Spleen (tissue), 11 donors: ENCODE results near the gene PDGFD. TPM values are rescaled to one million over a fixed set of nuclear protein-coding genes. Genes with fewer than 3 reads are reported as not detected.

Experiments used
- DNase-seq: peaks from one replicate; pipeline ENCODE4 v3.0.0-alpha.2; 2020
- H3K27ac ChIP-seq, 8 donors: fragments of 200-600 bp; sonication (generic) in 7 of 8; 1 replicate in 4 of 8; 2 replicates in 4 of 8; pipeline versions ENCODE4 v1.5.0 to v1.8.0; 2016 to 2021; ENCODE audit warnings: inconsistent platforms in 4 of 8, mild to moderate bottlenecking in 4 of 8, moderate library complexity in 1 of 8
- H3K27me3 ChIP-seq, 7 donors: fragments of 200-600 bp; sonication (generic) in 6 of 7; replicated peaks in 1 of 7; 1 replicate in 4 of 7; 2 replicates in 3 of 7; pipeline versions ENCODE4 v1.5.0 to v1.8.0; 2016 to 2021; ENCODE audit warnings: inconsistent platforms in 3 of 7, mild to moderate bottlenecking in 1 of 7
- H3K36me3 ChIP-seq, 6 donors: fragments of 200-600 bp; sonication (generic) in 5 of 6; 1 replicate in 4 of 6; 2 replicates in 2 of 6; pipeline versions ENCODE4 v1.5.0 to v1.8.0; 2016 to 2021; ENCODE audit warnings: inconsistent platforms in 2 of 6
- H3K4me1 ChIP-seq, 6 donors: fragments of 200-600 bp; sonication (generic) in 5 of 6; 1 replicate in 3 of 6; 2 replicates in 3 of 6; pipeline versions ENCODE4 v1.5.0 to v1.8.0; 2016 to 2021; ENCODE audit warnings: inconsistent platforms in 3 of 6
- H3K4me3 ChIP-seq, 8 donors: fragments of 200-600 bp; sonication (generic) in 7 of 8; 1 replicate in 4 of 8; 2 replicates in 4 of 8; pipeline versions ENCODE4 v1.5.0 to v1.8.0; 2016 to 2021; ENCODE audit warnings: inconsistent platforms in 4 of 8, mild to moderate bottlenecking in 4 of 8, moderate library complexity in 2 of 8
- H3K9me3 ChIP-seq, 8 donors: fragments of 200-600 bp; sonication (generic) in 7 of 8; 1 replicate in 4 of 8; 2 replicates in 4 of 8; pipeline versions ENCODE4 v1.5.0 to v1.8.0; 2016 to 2021; ENCODE audit warnings: inconsistent platforms in 4 of 8
- CTCF ChIP-seq, 11 experiments: fragments of 200-600 bp in 7 of 11; fragments of 450-650 bp in 4 of 11; sonication (generic) in 4 of 11; IDR thresholded peaks in 8 of 11; conservative IDR thresholded peaks in 3 of 11; 1 replicate in 7 of 11; 2 replicates in 4 of 11; pipeline versions ENCODE4 v1.4.0 to v1.8.0; 2016 to 2021; ENCODE audit warnings: antibody characterized with exemption in 11 of 11, inconsistent platforms in 4 of 11, mild to moderate bottlenecking in 1 of 11
- POLR2A ChIP-seq, 3 donors: fragments of 450-650 bp; IDR thresholded peaks; one replicate each; pipeline ENCODE4 v1.5.1; 2017; ENCODE audit warnings: antibody characterized with exemption in 3 of 3, mild to moderate bottlenecking in 1 of 3
- POLR2AphosphoS5 ChIP-seq, 3 donors: sonication (generic); formaldehyde crosslinking; IDR thresholded peaks; one replicate each; pipeline ENCODE4 v1.5.1; 2017; ENCODE audit warnings: antibody characterized with exemption in 3 of 3
- WGBS, 5 donors: extraction: QIAGEN DNeasy Blood & Tissue Kit in 3 of 5; methylation state at CpG; one replicate each; pipeline versions ENCODE4 v1.1.5 to v1.1.7; 2013 to 2018; 5-methylcytosine and 5-hydroxymethylcytosine counted together
- intact Hi-C: fragments of 100-400 bp; cut with DNase I; formaldehyde crosslinking; loops from one replicate; pipeline ENCODE4 v1.15.0; 2023; ENCODE audit warnings: low total_unique reads
- polyA plus RNA-seq, 3 donors: library from polyadenylated mRNA; stranded (reverse); fragments of 200-250 nt; gene quantifications; one replicate each; pipeline ENCODE4 v1.2.1, GENCODE V29; 2013
- total RNA-seq, 7 donors: library from RNA; depleted of rRNA in 3 of 7; stranded (reverse); fragments of >200 nt in 3 of 7; fragmentation: NEBNext Ultra II Directional in 4 of 7; extraction: Animal tissue kit (Norgen Biotek cat#: 25700) in 4 of 7; gene quantifications; one replicate each; pipeline versions ENCODE4 v1.1.0 to v1.2.1, GENCODE V29; 2016 to 2021
- donor health status: healthy with polysubstance abuse.
- donor health status: DM: no; HTN: no; CAD: no; lungs with moderate emphysema.
- donor health status: DM: no; HTN: no; CAD: no.
- donor health status: Bipolar disorder and iron deficiency.
- donor health status: healthy.
- donor health status: DM: no; HTN: no; CAD: no.
- donor health status: DM: yes; HTN: yes; CAD: no.

PDGFD gene
- total and polyA plus RNA-seq, 10 donors: 0.43 to 7.1 (median 3.4) TPM

DNA sequence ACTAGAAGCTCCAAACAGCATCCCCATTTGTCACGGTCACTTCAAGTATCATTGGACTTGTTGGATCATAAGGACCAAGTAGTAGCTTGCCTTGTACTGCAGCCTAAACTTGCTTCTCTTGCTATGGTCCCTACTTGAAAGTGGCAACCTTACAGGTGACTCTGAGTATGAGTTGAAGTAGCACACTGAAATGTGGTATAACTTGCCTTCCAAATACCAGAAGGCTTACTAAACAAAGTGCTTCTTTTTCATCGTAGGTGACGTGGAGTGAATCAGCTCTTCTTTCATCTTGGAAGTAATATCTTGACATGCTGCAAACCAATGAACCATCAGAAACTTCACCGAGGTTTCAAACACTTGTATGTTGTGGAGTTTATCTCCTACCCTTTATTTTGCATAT, 296.5 kb downstream of the PDGFD start:
- DNase-seq: no peak
- WGBS, 5 donors: 85 to 97% (median 92%) methylated on average over 4 of the region's 4 CpGs
- TF ChIP-seq POLR2AphosphoS5 (IDR thresholded peaks at IDR 0.05) (no peak), POLR2A (IDR thresholded peaks at IDR 0.05) (no peak), CTCF (IDR thresholded peaks at IDR 0.05 in 8 of 11, conservative IDR thresholded peaks at IDR 0.05 in 3 of 11) (no peak)
- Histone ChIP-seq H3K27ac (no peak overlapping the region), H3K9me3 (no peaks in the 10 kb centered on the region), H3K36me3 (no peaks in the 10 kb centered on the region), H3K4me3 (no peak overlapping the region), H3K4me1 (no peaks in the 10 kb centered on the region), H3K27me3 (no peaks in the 10 kb centered on the region)
- intact Hi-C loops: no loop called here

GRCh38 chr11:103863497-103863896, 300.4 kb downstream of the PDGFD start:
- TF ChIP-seq POLR2A (IDR thresholded peaks at IDR 0.05) (no peak), POLR2AphosphoS5 (IDR thresholded peaks at IDR 0.05) (no peak), CTCF (IDR thresholded peaks at IDR 0.05 in 8 of 11, conservative IDR thresholded peaks at IDR 0.05 in 3 of 11) (no peak)
- intact Hi-C loops: no loop called here
- H3K4me3 ChIP-seq: no peak overlapping the region
- H3K9me3 ChIP-seq: no peaks in the 10 kb centered on the region
- no peaks in the 10 kb centered on the region for H3K27me3 ChIP-seq
- no peak overlapping the region for H3K27ac ChIP-seq
- 91 to 95% (median 93%) methylated on average over 3 of the region's 3 CpGs for WGBS, 5 donors
- no peaks in the 10 kb centered on the region for H3K4me1 ChIP-seq
- DNase-seq: no peak
- no peaks in the 10 kb centered on the region for H3K36me3 ChIP-seq

GRCh38 chr11:103862802-103863174, 301.2 kb downstream of the PDGFD start:
- intact Hi-C loops: no loop called here
- no peak for DNase-seq

More at GRCh38 chr11:103862802-103863174, 301.2 kb downstream of the PDGFD start:
- Histone ChIP-seq H3K36me3 (no peaks in the 10 kb centered on the region), H3K4me3 (no peak overlapping the region), H3K4me1 (no peaks in the 10 kb centered on the region), H3K27me3 (no peaks in the 10 kb centered on the region), H3K27ac (no peak overlapping the region), H3K9me3 (no peaks in the 10 kb centered on the region)
- TF ChIP-seq POLR2A (IDR thresholded peaks at IDR 0.05) (no peak), POLR2AphosphoS5 (IDR thresholded peaks at IDR 0.05) (no peak), CTCF (IDR thresholded peaks at IDR 0.05 in 8 of 11, conservative IDR thresholded peaks at IDR 0.05 in 3 of 11) (no peak)
- WGBS, 5 donors: 81 to 96% (median 90%) methylated on average over 3 of the region's 3 CpGs
